Caco-2 (cell line): ENCODE data around the gene INO80C. TPM values are rescaled to one million over a fixed set of nuclear protein-coding genes. Genes with fewer than 3 reads are reported as not detected.

Experiments
- BruUV-seq: library from RNA; stranded (reverse); fragments of 400-500 nt; replicated peaks from 2 replicates; lab custom pipeline; 2021; lab: Mats Ljungman, UMichigan
- CTCF ChIA-PET: fragments of 300-600 bp; sonication (Branson Sonifier 250); formaldehyde crosslinking; loops from one replicate; lab custom pipeline; 2022; ENCODE audit warnings: antibody characterized with exemption; lab: Charles Lee
- POLR2A ChIA-PET: fragments of 300-600 bp; sonication (Branson Sonifier 250); formaldehyde crosslinking; loops from one replicate; lab custom pipeline; 2022; ENCODE audit warnings: antibody characterized with exemption; lab: Charles Lee
- DNase-seq, 2 experiments: peaks; one replicate each; pipeline versions ENCODE4 v3.0.0 to v3.0.0-alpha.2; 2020 to 2022
- H3K27me3 ChIP-seq: replicated peaks from 2 replicates; pipeline ENCODE4 v1.6.0; 2011; ENCODE audit warnings: low read length; ENCODE audit not compliant: control insufficient read depth, insufficient read depth
- H3K36me3 ChIP-seq: 2 replicates; pipeline ENCODE4 v1.5.1; 2011; ENCODE audit warnings: low read length; ENCODE audit not compliant: control insufficient read depth, insufficient read depth
- H3K4me1 ChIP-seq: fragments of 250-450 bp; sonication (Bioruptor Pico); 2 replicates; pipeline ENCODE4 v1.5.1; 2020; ENCODE audit warnings: mild to moderate bottlenecking
- H3K4me3 ChIP-seq: 2 replicates; pipeline ENCODE4 v1.5.1; 2011; ENCODE audit warnings: low read depth, mild to moderate bottlenecking, control low read depth, low read length
- H3K9me3 ChIP-seq: fragments of 250-450 bp; sonication (Bioruptor Pico); 2 replicates; pipeline ENCODE4 v1.5.1; 2020; ENCODE audit warnings: mild to moderate bottlenecking, moderate library complexity
- H3K27ac Mint-ChIP-seq: one replicate; pipeline ENCODE4 v1.8.0; 2022; ENCODE audit warnings: mixed read lengths; ENCODE audit not compliant: unreplicated experiment
- H3K27me3 Mint-ChIP-seq: one replicate; pipeline ENCODE4 v1.8.0; 2022; ENCODE audit warnings: mixed read lengths; ENCODE audit not compliant: insufficient read depth, unreplicated experiment
- H3K36me3 Mint-ChIP-seq: one replicate; pipeline ENCODE4 v1.8.0; 2022; ENCODE audit warnings: mild to moderate bottlenecking, mixed read lengths; ENCODE audit not compliant: insufficient read depth, unreplicated experiment
- H3K4me1 Mint-ChIP-seq: one replicate; pipeline ENCODE4 v1.8.0; 2022; ENCODE audit warnings: low read depth, mixed read lengths; ENCODE audit not compliant: unreplicated experiment
- H3K4me3 Mint-ChIP-seq: one replicate; pipeline ENCODE4 v1.8.0; 2022; ENCODE audit warnings: mild to moderate bottlenecking, moderate library complexity, mixed read lengths; ENCODE audit not compliant: unreplicated experiment
- H3K9me3 Mint-ChIP-seq: one replicate; pipeline ENCODE4 v1.8.0; 2022; ENCODE audit warnings: mixed read lengths; ENCODE audit not compliant: unreplicated experiment
- intact Hi-C: fragments of 100-400 bp; cut with micrococcal nuclease; formaldehyde crosslinking; loops from one replicate; pipeline ENCODE4 v1.10.0; 2022; ENCODE audit not compliant: unreplicated experiment
- total RNA-seq: library from RNA; stranded (reverse); gene quantifications from 2 replicates; pipeline ENCODE4 v1.2.3, GENCODE V29; 2022
- TF ChIP-seq, protein P1 (sequence below), 2 experiments: fragments of 200-600 bp in 1 of 2; IDR thresholded peaks; 1 replicate in 1 of 2; 2 replicates in 1 of 2; pipeline versions ENCODE4 v1.5.1 to v1.8.0; 2011 to 2022; ENCODE audit warnings: antibody characterized with exemption in 1 of 2, control low read depth in 1 of 2, inconsistent platforms in 1 of 2, low read depth in 1 of 2, low read length in 1 of 2, mild to moderate bottlenecking in 1 of 2, moderate library complexity in 1 of 2; ENCODE audit not compliant: insufficient read depth in 1 of 2, severe bottlenecking in 1 of 2, unreplicated experiment in 1 of 2

INO80C gene
- total RNA-seq, 1 experiment from 2014 or later, result 26.6 TPM

DNA sequence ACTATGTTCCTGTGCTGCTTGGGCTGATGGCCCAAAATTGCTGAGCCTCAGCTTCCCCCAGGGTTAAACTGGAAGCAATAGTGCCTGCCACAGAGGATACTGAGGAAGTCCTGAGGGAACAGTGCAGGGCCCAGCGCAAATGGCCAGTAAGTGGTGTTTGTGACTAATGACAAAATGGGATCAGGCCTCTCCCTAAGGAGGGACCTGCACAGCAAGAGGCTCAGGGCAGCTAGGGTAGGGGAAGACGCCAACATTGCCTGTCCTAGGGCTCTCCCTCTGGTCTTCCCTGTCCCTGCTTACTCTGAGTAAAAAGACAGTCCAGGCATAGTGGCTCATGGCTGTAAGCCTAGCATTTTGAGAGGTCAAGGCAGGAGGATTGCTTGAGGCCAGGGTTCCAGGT is 37.8 kb downstream of the INO80C start:
- Mint-ChIP-seq H3K9me3 (no peaks in the 10 kb centered on the region), H3K4me3 (no peak overlapping the region), H3K27me3 (no peaks in the 10 kb centered on the region), H3K27ac (no peak overlapping the region), H3K36me3 (peaks cover 5% of the 10 kb centered on the region), H3K4me1 (peaks cover 20% of the 10 kb centered on the region)
- TF ChIP-seq, protein P1, sequence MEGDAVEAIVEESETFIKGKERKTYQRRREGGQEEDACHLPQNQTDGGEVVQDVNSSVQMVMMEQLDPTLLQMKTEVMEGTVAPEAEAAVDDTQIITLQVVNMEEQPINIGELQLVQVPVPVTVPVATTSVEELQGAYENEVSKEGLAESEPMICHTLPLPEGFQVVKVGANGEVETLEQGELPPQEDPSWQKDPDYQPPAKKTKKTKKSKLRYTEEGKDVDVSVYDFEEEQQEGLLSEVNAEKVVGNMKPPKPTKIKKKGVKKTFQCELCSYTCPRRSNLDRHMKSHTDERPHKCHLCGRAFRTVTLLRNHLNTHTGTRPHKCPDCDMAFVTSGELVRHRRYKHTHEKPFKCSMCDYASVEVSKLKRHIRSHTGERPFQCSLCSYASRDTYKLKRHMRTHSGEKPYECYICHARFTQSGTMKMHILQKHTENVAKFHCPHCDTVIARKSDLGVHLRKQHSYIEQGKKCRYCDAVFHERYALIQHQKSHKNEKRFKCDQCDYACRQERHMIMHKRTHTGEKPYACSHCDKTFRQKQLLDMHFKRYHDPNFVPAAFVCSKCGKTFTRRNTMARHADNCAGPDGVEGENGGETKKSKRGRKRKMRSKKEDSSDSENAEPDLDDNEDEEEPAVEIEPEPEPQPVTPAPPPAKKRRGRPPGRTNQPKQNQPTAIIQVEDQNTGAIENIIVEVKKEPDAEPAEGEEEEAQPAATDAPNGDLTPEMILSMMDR (IDR thresholded peaks at IDR 0.05; ENCODE audit: insufficient read depth in 1 of 2, low read depth in 1 of 2, low read length in 1 of 2, severe bottlenecking in 1 of 2, unreplicated experiment in 1 of 2), result no peak
- Histone ChIP-seq H3K36me3 (no peaks in the 10 kb centered on the region), H3K9me3 (no peaks in the 10 kb centered on the region), H3K27me3 (no peaks in the 10 kb centered on the region), H3K4me1 (peaks cover 25% of the 10 kb centered on the region), H3K4me3 (no peak overlapping the region)
- ChIA-PET POLR2A (no interaction called here), CTCF (no interaction called here)
- no TSS peak for BruUV-seq
- no peak for DNase-seq
- intact Hi-C loops, result loop anchor here (2.0 to 10.0 kb wide), 2 partner anchors 37 to 55 kb away; partner anchors contain the start of gene INO80C

DNA sequence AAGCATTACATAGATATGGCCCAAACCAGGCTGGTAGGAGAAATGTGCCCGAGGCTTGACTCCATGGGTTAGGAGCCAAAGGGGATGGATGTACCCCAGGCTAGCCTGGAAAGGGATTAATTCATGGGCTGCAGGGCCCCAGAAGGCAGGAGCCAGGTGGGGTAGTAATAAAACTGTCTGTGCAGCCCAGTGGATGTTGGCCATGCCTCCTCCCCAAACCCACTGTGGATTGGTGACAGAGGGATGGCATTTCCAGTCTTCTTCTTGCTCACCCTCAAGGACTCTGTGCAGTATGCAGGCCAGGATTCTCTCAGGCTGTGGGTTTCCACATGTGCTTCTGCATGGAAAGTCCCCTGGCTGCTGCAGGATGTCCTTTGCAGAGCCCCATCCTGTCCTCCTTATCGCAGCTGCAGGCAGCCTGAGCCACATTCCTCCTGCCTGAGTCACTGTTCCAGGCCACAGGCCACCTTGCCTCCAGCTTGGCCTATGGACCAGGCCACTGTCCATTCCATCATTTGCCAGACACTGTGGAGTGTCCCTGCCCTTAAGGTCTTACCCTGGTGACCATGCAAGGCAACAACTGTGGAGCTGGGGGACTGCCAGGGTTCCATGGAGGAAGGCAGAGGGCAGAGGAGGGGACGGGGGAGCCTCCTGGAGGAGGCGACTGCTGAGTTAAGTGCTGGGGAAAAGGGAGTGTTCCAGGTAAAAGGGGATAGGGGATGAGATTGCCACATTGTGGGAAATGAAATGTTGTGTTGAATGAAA is 38.9 kb downstream of the INO80C start:
- Histone ChIP-seq H3K27me3 (no peaks in the 10 kb centered on the region), H3K4me1 (peaks cover 25% of the 10 kb centered on the region), H3K9me3 (no peaks in the 10 kb centered on the region), H3K4me3 (no peak overlapping the region), H3K36me3 (no peaks in the 10 kb centered on the region)
- CTCF ChIA-PET, result no interaction called here
- Mint-ChIP-seq H3K4me3 (peak overlapping the region; percentile 29), H3K9me3 (no peaks in the 10 kb centered on the region), H3K36me3 (peaks cover 5% of the 10 kb centered on the region), H3K27ac (peak overlapping the region; percentile 75), H3K4me1 (peaks cover 20% of the 10 kb centered on the region), H3K27me3 (no peaks in the 10 kb centered on the region)
- peak; percentile 77 to 88 for DNase-seq
- no TSS peak for BruUV-seq
- TF ChIP-seq, protein P1 (IDR thresholded peaks at IDR 0.05; ENCODE audit: insufficient read depth in 1 of 2, low read depth in 1 of 2, low read length in 1 of 2, severe bottlenecking in 1 of 2, unreplicated experiment in 1 of 2), result no peak
- intact Hi-C loops, result loop anchor here (2.0 to 10.0 kb wide), 2 partner anchors 38 to 54 kb away; partner anchors contain the start of gene INO80C
- POLR2A ChIA-PET, result no interaction called here

DNA sequence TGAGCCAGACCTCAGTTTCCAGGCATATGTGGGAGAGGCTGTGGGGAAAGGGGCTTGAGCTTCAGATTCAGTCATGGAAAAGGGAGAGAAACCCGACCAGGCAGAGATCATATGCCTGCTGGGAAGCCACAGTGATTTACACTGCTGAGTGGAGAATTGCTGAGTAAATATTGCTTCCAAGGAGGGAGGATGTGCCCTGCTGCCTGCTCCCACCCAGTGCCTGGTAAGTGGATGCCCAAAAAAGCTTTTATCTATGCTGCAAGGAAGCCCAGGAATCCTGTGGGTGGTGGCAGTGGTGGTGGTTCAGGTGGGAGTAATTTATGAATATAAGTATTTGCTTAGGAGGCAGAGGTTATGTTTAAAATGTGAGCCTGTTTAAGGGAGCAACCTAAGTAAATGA is 39.5 kb downstream of the INO80C start:
- Mint-ChIP-seq H3K36me3 (peaks cover 5% of the 10 kb centered on the region), H3K9me3 (no peaks in the 10 kb centered on the region), H3K27ac (peak overlapping the region; percentile 77), H3K4me1 (peaks cover 20% of the 10 kb centered on the region), H3K27me3 (no peaks in the 10 kb centered on the region), H3K4me3 (no peak overlapping the region)
- H3K4me3 ChIP-seq, result no peak overlapping the region
- no TSS peak for BruUV-seq
- no peaks in the 10 kb centered on the region for H3K9me3 ChIP-seq
- no peaks in the 10 kb centered on the region for H3K27me3 ChIP-seq
- no peak for DNase-seq
- intact Hi-C loops, result loop anchor here (2.0 to 10.0 kb wide), 2 partner anchors 39 to 53 kb away; partner anchors contain the start of gene INO80C
- POLR2A ChIA-PET, result no interaction called here
- TF ChIP-seq, protein P1 (IDR thresholded peaks at IDR 0.05; ENCODE audit: insufficient read depth in 1 of 2, low read depth in 1 of 2, low read length in 1 of 2, severe bottlenecking in 1 of 2, unreplicated experiment in 1 of 2), result no peak
- peaks cover 25% of the 10 kb centered on the region for H3K4me1 ChIP-seq
- CTCF ChIA-PET, result no interaction called here
- H3K36me3 ChIP-seq, result no peaks in the 10 kb centered on the region
